GM12872 (cell line): ENCODE data around the gene CDH3.

Source experiments
- TF ChIP-seq, protein P1 (sequence below): IDR thresholded peaks from 3 replicates; pipeline ENCODE4 v1.5.1; 2011; ENCODE audit warnings: low read depth, mild to moderate bottlenecking, low read length, moderate library complexity; ENCODE audit not compliant: insufficient read depth

CDH3 gene

DNA sequence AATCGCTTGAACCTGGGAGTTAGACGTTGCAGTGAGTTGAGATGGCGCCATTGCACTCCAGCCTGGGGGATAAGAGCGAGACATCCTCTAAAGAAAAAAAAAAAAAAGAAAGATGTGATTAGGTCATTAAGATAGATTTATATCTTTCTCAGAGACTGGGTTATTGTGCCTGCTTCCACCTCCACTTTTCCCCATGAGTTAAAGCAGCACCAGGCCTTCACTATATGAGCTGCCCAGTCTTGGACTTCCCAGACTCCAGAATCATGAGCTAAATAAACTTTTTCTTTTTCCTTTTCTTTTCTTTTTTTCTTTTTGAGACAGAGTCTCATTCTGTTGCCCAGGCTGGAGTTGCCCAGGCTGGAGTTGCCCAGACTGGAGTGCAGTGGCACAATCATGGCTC, 72.6 kb downstream of the CDH3 start:
- TF ChIP-seq, protein P1, sequence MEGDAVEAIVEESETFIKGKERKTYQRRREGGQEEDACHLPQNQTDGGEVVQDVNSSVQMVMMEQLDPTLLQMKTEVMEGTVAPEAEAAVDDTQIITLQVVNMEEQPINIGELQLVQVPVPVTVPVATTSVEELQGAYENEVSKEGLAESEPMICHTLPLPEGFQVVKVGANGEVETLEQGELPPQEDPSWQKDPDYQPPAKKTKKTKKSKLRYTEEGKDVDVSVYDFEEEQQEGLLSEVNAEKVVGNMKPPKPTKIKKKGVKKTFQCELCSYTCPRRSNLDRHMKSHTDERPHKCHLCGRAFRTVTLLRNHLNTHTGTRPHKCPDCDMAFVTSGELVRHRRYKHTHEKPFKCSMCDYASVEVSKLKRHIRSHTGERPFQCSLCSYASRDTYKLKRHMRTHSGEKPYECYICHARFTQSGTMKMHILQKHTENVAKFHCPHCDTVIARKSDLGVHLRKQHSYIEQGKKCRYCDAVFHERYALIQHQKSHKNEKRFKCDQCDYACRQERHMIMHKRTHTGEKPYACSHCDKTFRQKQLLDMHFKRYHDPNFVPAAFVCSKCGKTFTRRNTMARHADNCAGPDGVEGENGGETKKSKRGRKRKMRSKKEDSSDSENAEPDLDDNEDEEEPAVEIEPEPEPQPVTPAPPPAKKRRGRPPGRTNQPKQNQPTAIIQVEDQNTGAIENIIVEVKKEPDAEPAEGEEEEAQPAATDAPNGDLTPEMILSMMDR: no peak

DNA sequence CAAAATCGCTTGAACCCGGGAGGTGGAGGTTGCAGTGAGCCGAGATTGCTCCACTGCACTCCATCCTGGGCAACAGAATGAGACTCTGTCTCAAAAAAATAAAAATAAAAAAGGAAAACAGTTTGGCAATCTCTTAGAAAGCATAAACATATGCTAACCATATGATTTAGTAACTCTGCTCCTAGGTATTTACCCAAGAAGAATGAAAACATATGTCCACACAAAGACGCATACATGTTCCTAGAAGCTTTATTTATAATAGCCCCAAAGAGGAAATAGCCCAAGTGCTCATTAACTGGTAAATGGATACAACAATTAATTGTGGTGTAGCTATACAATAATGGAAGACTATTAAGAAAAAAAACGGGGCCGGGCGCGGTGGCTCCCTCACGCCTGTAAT, 73.5 kb downstream of the CDH3 start:
- TF ChIP-seq, protein P1: no peak

DNA sequence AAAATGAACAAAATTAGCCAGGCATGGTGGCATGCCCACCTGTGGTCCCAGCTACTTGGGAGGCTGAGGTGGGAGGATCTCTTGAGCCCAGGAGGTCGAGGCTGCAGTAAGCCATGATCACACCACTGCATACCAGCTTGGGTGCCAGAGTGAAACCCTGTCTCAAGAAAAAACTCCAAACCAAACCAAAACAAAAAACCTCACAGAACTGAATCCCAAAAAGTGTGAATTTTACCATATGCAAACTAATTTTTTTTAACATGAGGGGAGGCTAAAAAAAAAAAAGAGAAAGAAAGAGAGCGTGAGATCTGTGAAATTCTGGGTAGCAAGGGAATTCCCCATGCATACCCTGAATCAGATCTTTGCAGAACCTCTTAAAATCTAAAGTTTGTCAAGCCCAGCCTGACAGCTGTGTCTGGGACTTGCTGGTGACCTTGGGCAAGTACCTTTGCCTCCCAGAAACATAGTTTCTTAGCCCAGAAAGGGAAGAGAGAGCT, 74.9 kb downstream of the CDH3 start:
- TF ChIP-seq, protein P1: no peak

DNA sequence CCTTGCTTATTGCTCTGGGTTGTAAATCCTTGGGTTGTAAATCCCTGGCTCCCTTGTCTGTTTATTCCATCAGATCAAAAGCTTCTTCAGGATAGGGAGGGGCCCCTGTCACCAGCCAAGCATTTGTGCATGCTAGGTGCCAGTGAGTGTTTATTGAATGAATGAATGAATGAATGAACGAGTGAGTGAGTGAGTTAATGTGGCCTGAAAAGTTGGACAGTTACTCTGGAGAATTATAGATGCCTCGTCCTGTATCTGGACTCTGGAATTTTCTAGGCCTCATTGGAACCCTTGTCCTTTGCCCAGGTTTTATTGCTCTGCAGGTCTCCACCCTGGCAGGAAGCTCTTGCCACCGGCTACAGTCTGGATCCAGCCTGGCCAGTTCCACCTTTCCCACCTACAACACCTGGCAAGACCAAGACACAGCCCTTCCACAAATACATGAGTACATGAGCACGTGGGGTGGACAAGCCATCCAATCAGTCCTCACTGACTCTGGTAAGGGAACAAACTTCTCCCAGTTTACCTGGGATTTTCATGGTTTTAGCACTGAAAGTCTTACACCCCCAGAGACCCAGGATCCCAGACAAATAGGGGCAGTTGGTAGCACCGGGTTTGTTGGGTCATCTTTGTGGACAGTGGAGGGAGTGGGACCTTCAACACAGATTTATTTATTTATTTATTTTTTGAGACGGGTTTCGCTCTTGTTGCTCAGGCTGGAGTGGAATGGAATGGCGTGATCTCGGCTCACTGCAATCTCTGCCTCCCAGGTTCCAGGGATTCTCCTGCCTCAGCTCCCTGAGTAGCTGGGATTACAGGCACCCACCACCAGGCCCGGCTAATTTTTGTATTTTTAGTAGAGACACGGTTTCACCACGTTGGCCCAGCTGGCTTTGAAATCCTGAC, 77.3 kb downstream of the CDH3 start:
- TF ChIP-seq, protein P1: no peak

DNA sequence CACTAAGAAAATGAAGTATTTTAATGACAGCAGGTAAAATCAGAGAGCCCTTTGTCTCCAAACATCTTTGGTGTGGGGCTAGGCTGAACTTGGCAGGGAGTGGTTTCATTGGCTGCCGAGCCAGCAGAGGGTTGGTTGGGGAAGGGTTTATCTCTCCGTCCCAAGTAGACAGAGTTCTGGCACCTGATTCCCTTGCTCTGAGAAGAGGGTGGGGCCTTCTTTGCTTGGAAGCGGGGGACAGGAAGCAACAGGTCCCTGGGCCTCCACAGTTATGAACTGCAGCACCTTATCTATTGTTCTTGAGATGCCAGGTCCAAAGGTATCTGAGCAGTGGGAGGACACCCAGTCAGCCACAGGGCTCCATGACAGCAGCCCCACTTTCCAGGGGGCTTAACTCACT, 79.7 kb downstream of the CDH3 start:
- TF ChIP-seq, protein P1: no peak

DNA sequence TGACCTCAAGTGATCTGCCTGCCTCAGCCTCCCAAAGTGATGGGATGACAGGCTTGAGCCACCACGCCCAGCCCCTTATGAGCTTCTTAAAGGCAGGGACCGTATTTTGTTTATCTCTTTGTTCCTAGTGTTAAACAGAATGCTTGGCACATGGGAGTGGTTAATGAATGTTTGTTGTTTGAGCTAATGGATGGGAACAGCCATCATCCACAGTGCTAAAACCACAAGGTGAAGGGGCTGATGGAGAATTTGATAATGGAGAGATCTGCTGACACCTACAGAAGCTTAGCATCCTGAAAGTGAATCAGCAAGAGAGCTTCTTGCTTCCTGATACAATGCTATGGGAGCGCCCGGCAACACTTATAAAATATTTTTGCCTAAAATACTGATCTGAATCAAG, 83.4 kb downstream of the CDH3 start:
- TF ChIP-seq, protein P1: no peak

DNA sequence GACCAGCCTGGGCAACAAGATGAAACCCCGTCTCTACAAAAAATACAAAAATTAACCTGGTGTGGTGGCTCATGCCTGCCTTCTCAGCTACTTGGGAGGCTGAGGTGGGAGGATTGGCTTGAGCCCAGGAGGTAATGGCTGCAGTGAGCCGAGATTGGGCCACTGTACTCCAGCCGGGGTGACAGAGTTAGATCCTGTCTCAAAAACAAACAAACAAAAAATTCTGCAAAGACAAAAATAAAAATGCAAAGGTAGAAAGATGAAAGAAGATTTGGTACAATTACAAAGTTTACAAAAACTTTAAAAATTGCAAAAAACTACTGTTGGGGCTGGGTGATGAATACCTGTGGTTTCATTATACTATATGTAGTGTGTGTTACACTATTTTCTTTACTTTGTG, 86.5 kb downstream of the CDH3 start:
- TF ChIP-seq, protein P1: no peak
